Body of pancreas (tissue), 4 donors: Measurements from ENCODE around the gene HLA-B. TPM values are rescaled to one million over a fixed set of nuclear protein-coding genes. Genes with fewer than 3 reads are reported as not detected.
A peak's percentile ranks its signal among the peaks of the same experiment; 100 is the strongest.

ENCODE experiments used
- ATAC-seq: fragments of 150-250 bp; one replicate; pipeline ENCODE4 v1.9.1; 2016
- DNase-seq, 4 donors: peaks; one replicate each; pipeline ENCODE4 v3.0.0-alpha.2; 2019
- H3K27ac ChIP-seq, 4 donors: fragments of 200-600 bp; sonication (generic); 1 replicate in 3 of 4; 2 replicates in 1 of 4; pipeline versions ENCODE4 v1.5.1 to v1.6.1; 2016 to 2019; ENCODE audit warnings: mild to moderate bottlenecking in 1 of 4, mixed read lengths in 1 of 4, moderate library complexity in 1 of 4
- H3K27me3 ChIP-seq, 2 donors: fragments of 200-600 bp; sonication (generic); one replicate each; pipeline ENCODE4 v1.6.0; 2016; ENCODE audit warnings: mild to moderate bottlenecking in 1 of 2
- H3K36me3 ChIP-seq, 2 donors: fragments of 200-600 bp; sonication (generic); replicated peaks in 1 of 2; 2 replicates each; pipeline ENCODE4 v1.5.1; 2016; ENCODE audit warnings: low read depth in 2 of 2; ENCODE audit not compliant: insufficient read depth in 1 of 2
- H3K4me1 ChIP-seq: fragments of 200-600 bp; sonication (generic); one replicate; pipeline ENCODE4 v1.6.0; 2016
- H3K4me3 ChIP-seq, 2 donors: fragments of 200-600 bp; sonication (generic); 1 replicate in 1 of 2; 2 replicates in 1 of 2; pipeline ENCODE4 v1.5.1; 2016 to 2019
- H3K9me3 ChIP-seq, 3 donors: fragments of 200-600 bp; sonication (generic); 1 replicate in 2 of 3; 2 replicates in 1 of 3; pipeline ENCODE4 v1.5.1; 2016
- CTCF ChIP-seq, 7 experiments: fragments of 450-650 bp in 4 of 7; fragments of 200-600 bp in 3 of 7; sonication (generic) in 3 of 7; IDR thresholded peaks; one replicate each; pipeline ENCODE4 v1.5.1; 2016 to 2019; ENCODE audit warnings: antibody characterized with exemption in 7 of 7
- POLR2A ChIP-seq, 3 donors: fragments of 450-650 bp; IDR thresholded peaks; one replicate each; pipeline ENCODE4 v1.6.1; 2016; ENCODE audit warnings: antibody characterized with exemption in 3 of 3, mild to moderate bottlenecking in 2 of 3
- WGBS, 2 donors: methylation state at CpG; one replicate each; pipeline ENCODE4 v1.1.5; 2017; 5-methylcytosine and 5-hydroxymethylcytosine counted together
- intact Hi-C: fragments of 100-400 bp; cut with DNase I; formaldehyde crosslinking; loops from one replicate; pipeline ENCODE4 v1.15.1; 2023
- total RNA-seq, 2 donors: library from RNA; depleted of rRNA; stranded (reverse); fragments of >200 nt; gene quantifications; one replicate each; pipeline ENCODE4 v1.1.0, GENCODE V29; 2016

The HLA-B gene
- total RNA-seq, 2 donors from 2014 or later, result 316 to 342 TPM

DNA sequence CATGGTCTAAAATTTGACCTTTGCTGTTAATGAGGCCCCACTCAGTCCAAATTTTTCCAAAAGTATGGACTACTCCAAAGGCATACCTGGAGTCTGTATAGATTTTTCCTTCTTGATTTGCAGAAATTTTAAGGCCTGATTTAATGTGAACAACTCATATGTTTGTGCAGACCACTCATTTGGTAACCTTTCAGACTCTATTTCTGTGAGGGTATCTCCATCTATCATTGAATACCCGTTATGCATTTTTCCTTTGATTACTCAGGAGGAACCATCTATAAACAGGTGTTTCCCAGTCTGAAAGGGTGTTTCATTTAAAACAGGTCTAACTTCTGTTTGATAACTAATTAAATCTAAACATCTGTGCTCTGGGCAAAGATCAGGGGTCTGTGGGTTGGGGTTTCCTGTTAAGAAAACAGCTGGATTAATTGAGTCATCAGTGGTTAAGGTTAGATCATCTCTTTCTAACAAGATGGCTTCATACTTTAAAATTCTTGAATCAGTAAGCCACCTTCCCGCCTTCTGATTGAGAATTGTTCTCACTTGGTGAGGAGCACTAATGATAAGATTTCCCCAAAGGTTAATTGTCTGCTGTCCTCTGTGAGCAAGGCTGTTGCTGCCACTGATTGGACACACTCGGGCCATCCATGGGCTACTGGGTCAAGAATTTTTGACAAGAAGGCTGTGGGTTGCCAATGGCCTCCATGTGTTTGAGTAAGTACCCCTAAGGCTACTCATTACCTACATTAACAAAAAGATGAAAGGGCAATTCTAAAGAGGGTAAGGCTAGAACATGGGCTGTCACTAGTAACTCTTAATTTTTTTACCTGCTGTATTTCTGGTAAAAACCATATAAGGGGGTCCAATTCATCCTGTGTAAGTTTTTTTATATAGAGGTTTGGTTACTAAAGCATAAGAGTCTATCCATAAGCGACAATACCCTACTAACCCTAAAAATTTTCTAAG, 24.1 kb downstream of the HLA-B start:
- H3K9me3 ChIP-seq, result no peaks in the 10 kb centered on the region
- ATAC-seq (no peak), DNase-seq (no peak)
- WGBS, 2 donors, result 27 to 55% methylated on average over 4 of the region's 4 CpGs
- no peak overlapping the region for H3K27ac ChIP-seq
- intact Hi-C loops, result no loop called here
- TF ChIP-seq POLR2A (IDR thresholded peaks at IDR 0.05) (no peak), CTCF (IDR thresholded peaks at IDR 0.05) (no peak)
- H3K27me3 ChIP-seq, result no peaks in the 10 kb centered on the region
- no peaks in the 10 kb centered on the region for H3K4me1 ChIP-seq
- H3K36me3 ChIP-seq, result no peaks in the 10 kb centered on the region
- H3K4me3 ChIP-seq, result no peak overlapping the region

DNA sequence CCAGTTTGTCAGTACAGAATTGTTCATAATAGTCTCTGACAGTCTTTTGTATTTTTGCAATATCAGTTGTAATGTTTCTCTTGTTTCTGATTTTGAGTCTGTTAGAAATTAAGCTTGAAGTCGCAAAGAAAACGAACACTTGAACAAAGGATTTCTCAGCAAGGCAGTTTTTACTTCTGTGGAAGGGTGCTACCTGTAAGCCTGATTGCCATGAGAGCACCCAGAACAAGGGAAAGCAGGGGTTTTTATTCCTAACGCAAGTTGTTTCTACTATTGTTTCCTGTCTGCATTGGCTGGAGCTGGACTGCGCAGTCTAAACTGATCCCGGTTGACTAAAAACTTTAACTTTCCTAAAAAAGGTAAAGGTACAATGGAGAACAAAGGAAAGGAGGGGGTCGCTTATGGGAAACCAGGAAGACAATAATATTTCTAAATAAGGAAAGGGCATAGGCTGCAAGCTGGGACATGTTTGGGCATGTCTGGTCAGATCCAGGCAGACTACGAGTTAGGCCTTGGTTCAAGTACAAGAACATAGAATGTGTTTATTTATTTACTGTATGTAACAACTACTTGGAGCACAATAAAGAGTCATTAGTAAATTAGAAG, 28.5 kb downstream of the HLA-B start:
- no peaks in the 10 kb centered on the region for H3K9me3 ChIP-seq
- no peak overlapping the region for H3K4me3 ChIP-seq
- DNase-seq (no peak), ATAC-seq (no peak)
- H3K4me1 ChIP-seq, result no peaks in the 10 kb centered on the region
- 27 to 65% methylated on average over 6 to 7 of the region's 7 CpGs for WGBS, 2 donors
- intact Hi-C loops, result no loop called here
- no peaks in the 10 kb centered on the region for H3K27me3 ChIP-seq
- TF ChIP-seq POLR2A (IDR thresholded peaks at IDR 0.05) (no peak), CTCF (IDR thresholded peaks at IDR 0.05) (no peak)
- H3K27ac ChIP-seq, result no peak overlapping the region
- H3K36me3 ChIP-seq, result no peaks in the 10 kb centered on the region

DNA sequence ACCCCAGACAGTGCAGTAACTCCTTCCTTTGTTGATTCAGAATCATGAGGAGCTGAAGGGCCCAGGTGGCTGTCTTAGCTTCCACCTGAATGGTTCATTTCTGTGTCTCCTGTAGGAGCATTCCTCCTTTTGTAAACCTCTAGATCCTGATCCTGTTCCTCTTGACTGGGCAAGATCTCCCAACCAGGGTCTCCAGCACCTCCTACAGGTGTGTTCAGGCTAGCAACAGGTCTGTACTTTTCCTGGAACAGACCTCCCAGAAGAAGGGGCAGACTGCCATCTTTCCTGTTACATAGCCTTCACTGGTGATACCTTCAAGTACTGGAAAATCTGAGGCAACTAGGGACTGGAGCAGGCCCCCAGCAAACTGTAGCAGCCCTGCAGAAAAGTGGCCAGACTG, 35.2 kb downstream of the HLA-B start:
- H3K27ac ChIP-seq, result no peak overlapping the region
- no peak overlapping the region for H3K4me3 ChIP-seq
- ATAC-seq (no peak), DNase-seq (peak in 1 of 4 donors; percentile 20)
- no peak for TF ChIP-seq POLR2A (IDR thresholded peaks at IDR 0.05)
- no peak for TF ChIP-seq CTCF (IDR thresholded peaks at IDR 0.05)
- H3K9me3 ChIP-seq, result no peaks in the 10 kb centered on the region
- intact Hi-C loops, result no loop called here
- no peaks in the 10 kb centered on the region for H3K36me3 ChIP-seq
- H3K27me3 ChIP-seq, result no peaks in the 10 kb centered on the region
- H3K4me1 ChIP-seq, result no peaks in the 10 kb centered on the region

DNA sequence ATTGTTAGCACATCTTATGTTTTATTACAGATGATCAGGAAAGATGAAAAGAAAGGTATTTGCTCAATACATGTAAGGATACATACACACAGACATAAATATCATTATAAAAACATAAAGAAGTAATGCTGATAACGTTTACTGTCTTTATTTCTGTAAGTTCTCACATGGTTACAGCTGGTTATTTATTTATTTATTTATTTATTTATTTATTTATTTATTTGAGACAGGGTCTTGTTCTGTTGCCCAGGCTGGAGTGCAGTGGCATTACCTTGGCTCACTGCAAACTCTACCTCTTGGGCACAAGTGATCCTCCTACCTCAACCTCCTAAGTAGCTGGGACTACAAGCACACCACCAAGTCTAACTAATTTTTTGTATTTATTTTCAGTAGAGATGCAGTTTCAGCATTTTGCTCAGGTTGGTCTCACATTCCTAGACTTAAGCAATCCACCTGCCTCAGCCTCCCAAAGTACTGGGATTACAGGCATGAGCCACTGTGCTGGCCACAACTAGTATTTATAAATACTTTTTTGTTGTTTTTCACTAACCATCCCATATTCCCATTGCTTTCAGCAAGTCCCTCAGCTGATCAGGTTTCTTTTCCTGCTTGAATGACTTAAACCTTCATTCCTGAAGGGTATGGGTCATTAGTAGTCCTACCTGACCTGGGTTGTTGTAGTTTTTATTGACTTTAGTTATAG, 35.8 kb downstream of the HLA-B start:
- H3K27ac ChIP-seq, result no peak overlapping the region
- no peak overlapping the region for H3K4me3 ChIP-seq
- 0 to 43% methylated on average over 1 of the region's 1 CpG for WGBS, 2 donors
- TF ChIP-seq CTCF (IDR thresholded peaks at IDR 0.05) (no peak), POLR2A (IDR thresholded peaks at IDR 0.05) (no peak)
- no peaks in the 10 kb centered on the region for H3K4me1 ChIP-seq
- DNase-seq (no peak), ATAC-seq (no peak)
- H3K36me3 ChIP-seq, result no peaks in the 10 kb centered on the region
- H3K9me3 ChIP-seq, result no peaks in the 10 kb centered on the region
- intact Hi-C loops, result no loop called here
- no peaks in the 10 kb centered on the region for H3K27me3 ChIP-seq
